Hepatocyte (in vitro differentiated cells): ENCODE data around the gene TMEM215. TPM values are rescaled to one million over a fixed set of nuclear protein-coding genes. Genes with fewer than 3 reads are reported as not detected.
"Not testable (repeated sequence)": the region's sequence is repeated elsewhere in the genome, so short reads cannot be mapped to it uniquely, and the experiment has no call there.

Experiments used
- DNase-seq: peaks from one replicate; pipeline ENCODE4 v3.0.0-alpha.2; 2016; ENCODE audit warnings: low spot score
- H2AFZ ChIP-seq: fragments of 200-600 bp; sonication (generic); 2 replicates; pipeline ENCODE4 v1.6.0; 2016; ENCODE audit warnings: antibody characterized with exemption, mild to moderate bottlenecking
- H3K27ac ChIP-seq: fragments of 200-600 bp; sonication (generic); 2 replicates; pipeline ENCODE4 v1.5.1; 2016; ENCODE audit warnings: mild to moderate bottlenecking
- H3K27me3 ChIP-seq: fragments of 200-600 bp; sonication (generic); 2 replicates; pipeline ENCODE4 v1.6.1; 2016
- H3K36me3 ChIP-seq: fragments of 200-600 bp; sonication (generic); replicated peaks from 2 replicates; pipeline ENCODE4 v1.5.1; 2016; ENCODE audit warnings: low read depth; ENCODE audit not compliant: insufficient read depth
- H3K4me1 ChIP-seq: fragments of 200-600 bp; sonication (generic); 2 replicates; pipeline ENCODE4 v1.5.1; 2016; ENCODE audit warnings: mild to moderate bottlenecking, moderate library complexity; ENCODE audit not compliant: insufficient read depth
- H3K4me2 ChIP-seq: fragments of 200-600 bp; sonication (generic); 2 replicates; pipeline ENCODE4 v1.6.0; 2016
- H3K4me3 ChIP-seq: fragments of 200-600 bp; sonication (generic); 2 replicates; pipeline ENCODE4 v1.5.1; 2016; ENCODE audit warnings: mild to moderate bottlenecking
- H3K79me2 ChIP-seq: fragments of 200-600 bp; sonication (generic); 2 replicates; pipeline ENCODE4 v1.6.0; 2017; ENCODE audit warnings: mild to moderate bottlenecking
- H3K9me2 ChIP-seq: fragments of 200-600 bp; sonication (generic); replicated peaks from 2 replicates; pipeline ENCODE4 v1.6.0; 2017; ENCODE audit warnings: mild to moderate bottlenecking; ENCODE audit not compliant: insufficient read depth
- H3K9me3 ChIP-seq: fragments of 200-600 bp; sonication (generic); 2 replicates; pipeline ENCODE4 v1.5.1; 2016; ENCODE audit warnings: low read depth, mild to moderate bottlenecking
- H4K20me1 ChIP-seq: fragments of 200-600 bp; sonication (generic); 2 replicates; pipeline ENCODE4 v1.6.0; 2016; ENCODE audit warnings: mild to moderate bottlenecking; ENCODE audit not compliant: insufficient read depth, poor library complexity, severe bottlenecking
- EZH2 ChIP-seq: fragments of 200-600 bp; sonication (generic); IDR thresholded peaks from 2 replicates; pipeline ENCODE4 v1.6.1; 2016; ENCODE audit warnings: antibody characterized with exemption, mild to moderate bottlenecking, borderline replicate concordance
- EZH2phosphoT487 ChIP-seq: fragments of 200-600 bp; sonication (generic); IDR thresholded peaks from one replicate; pipeline ENCODE4 v1.6.1; 2018; ENCODE audit warnings: antibody characterized with exemption, mild to moderate bottlenecking, low read depth, moderate library complexity; ENCODE audit not compliant: unreplicated experiment, severe bottlenecking
- WGBS: methylation state at CpG from one replicate; pipeline ENCODE4 v1.1.6; 2016; ENCODE audit warnings: low lambda C conversion rate; ENCODE audit errors: missing lambda C conversion rate; 5-methylcytosine and 5-hydroxymethylcytosine counted together
- polyA plus RNA-seq: library from polyadenylated mRNA; unstranded; fragments of >200 nt; fragmentation: Nextera tagmentation; extraction: Ambion mirVana; gene quantifications from 2 replicates; pipeline ENCODE4 v1.2.1, GENCODE V29; 2016
- total RNA-seq: library from RNA; depleted of rRNA; stranded (reverse); fragments of >200 nt; gene quantifications from 2 replicates; pipeline ENCODE4 v1.2.3, GENCODE V29; 2014
- TF ChIP-seq, protein P1 (sequence below): fragments of 200-600 bp; sonication (generic); IDR thresholded peaks from 2 replicates; pipeline ENCODE4 v1.5.1; 2016; ENCODE audit warnings: antibody characterized with exemption, mild to moderate bottlenecking; ENCODE audit not compliant: poor library complexity

TMEM215 gene
- total and polyA plus RNA-seq, 2 experiments from 2014 or later = 0.43 TPM; not detected in 1

DNA sequence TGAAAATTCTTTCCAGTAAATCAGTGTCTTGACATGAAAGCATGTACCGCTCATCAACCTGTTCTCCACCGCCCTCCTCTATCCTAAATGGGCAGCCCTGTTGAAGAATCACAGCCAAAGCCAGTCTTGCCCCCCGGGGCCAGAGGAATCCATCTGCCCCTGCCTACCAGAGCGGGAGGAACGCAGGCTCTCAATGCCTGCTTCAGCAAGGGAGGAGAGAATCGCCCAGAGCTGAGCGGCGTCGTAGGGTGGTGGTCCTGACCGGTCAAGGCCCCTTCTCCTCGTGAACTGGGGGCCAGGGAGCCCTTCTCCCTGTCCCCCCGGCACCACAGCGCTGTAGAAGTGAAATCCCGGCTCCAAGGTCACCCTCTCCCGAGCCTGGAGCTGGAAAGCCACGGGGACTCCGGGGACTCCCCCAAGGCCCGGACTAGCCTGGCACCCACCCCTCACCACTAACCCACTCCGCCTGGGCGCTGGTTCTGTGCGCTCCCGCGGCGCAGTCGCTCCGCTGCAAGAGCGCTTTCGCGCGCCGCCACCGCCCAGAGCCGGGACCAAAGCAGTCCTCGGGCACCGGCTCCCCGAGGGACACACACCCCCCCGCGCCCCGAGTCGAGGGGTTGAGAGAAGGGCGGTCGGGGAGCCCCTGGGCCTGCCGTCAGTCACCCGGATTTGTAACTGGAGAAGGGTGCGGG lies 718 bp upstream of the TMEM215 start:
- Histone ChIP-seq H3K79me2 (no peaks in the 10 kb centered on the region), H3K36me3 (no peaks in the 10 kb centered on the region), H3K4me3 (peak overlapping the region; percentile 23), H3K4me2 (peak overlapping the region; percentile 85), H3K9me2 (no peaks in the 10 kb centered on the region), H3K4me1 (no peaks in the 10 kb centered on the region), H3K27ac (no peak overlapping the region), H4K20me1 (no peaks in the 10 kb centered on the region), H2AFZ (peak overlapping the region; percentile 31), H3K27me3 (peaks cover 65% of the 10 kb centered on the region), H3K9me3 (no peaks in the 10 kb centered on the region)
- 9% methylated on average over 32 of the region's 45 CpGs for WGBS
- TF ChIP-seq, protein P1, sequence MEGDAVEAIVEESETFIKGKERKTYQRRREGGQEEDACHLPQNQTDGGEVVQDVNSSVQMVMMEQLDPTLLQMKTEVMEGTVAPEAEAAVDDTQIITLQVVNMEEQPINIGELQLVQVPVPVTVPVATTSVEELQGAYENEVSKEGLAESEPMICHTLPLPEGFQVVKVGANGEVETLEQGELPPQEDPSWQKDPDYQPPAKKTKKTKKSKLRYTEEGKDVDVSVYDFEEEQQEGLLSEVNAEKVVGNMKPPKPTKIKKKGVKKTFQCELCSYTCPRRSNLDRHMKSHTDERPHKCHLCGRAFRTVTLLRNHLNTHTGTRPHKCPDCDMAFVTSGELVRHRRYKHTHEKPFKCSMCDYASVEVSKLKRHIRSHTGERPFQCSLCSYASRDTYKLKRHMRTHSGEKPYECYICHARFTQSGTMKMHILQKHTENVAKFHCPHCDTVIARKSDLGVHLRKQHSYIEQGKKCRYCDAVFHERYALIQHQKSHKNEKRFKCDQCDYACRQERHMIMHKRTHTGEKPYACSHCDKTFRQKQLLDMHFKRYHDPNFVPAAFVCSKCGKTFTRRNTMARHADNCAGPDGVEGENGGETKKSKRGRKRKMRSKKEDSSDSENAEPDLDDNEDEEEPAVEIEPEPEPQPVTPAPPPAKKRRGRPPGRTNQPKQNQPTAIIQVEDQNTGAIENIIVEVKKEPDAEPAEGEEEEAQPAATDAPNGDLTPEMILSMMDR = no peak
- TF ChIP-seq EZH2 = peak; percentile 22
- DNase-seq = peak; percentile 7

DNA sequence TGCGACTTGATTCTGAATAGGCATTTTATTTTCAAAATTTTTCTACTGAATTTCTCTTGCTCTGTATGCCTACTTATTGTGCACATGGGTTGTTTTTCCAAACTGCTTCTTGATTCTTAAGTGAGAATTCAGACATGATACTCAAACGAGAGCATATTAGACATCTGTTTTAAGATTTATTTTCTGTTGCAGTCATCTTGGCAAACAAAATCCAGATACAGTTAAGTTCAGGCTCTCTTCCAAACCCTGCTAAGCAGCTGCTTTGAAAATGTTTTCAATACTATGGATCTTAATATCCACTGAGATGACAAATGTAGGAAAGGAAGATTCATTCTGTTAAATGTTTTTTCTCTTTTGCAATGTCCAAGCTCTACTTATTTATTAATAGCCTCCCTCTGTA lies 4.5 kb downstream of the TMEM215 start:
- H3K9me3 ChIP-seq = no peaks in the 10 kb centered on the region
- no peaks in the 10 kb centered on the region for H3K79me2 ChIP-seq
- no peaks in the 10 kb centered on the region for H3K9me2 ChIP-seq
- H3K36me3 ChIP-seq = no peaks in the 10 kb centered on the region
- H3K27me3 ChIP-seq = peaks cover 45% of the 10 kb centered on the region
- H3K4me2 ChIP-seq = no peak overlapping the region
- no peak overlapping the region for H3K27ac ChIP-seq
- DNase-seq = no peak
- no peak for TF ChIP-seq EZH2
- TF ChIP-seq, protein P1 = no peak
- TF ChIP-seq EZH2phosphoT487 = no peak
- no peaks in the 10 kb centered on the region for H4K20me1 ChIP-seq
- no peak overlapping the region for H3K4me3 ChIP-seq
- H2AFZ ChIP-seq = no peak overlapping the region
- H3K4me1 ChIP-seq = no peaks in the 10 kb centered on the region
- WGBS = 59% methylated on average over 2 of the region's 2 CpGs

DNA sequence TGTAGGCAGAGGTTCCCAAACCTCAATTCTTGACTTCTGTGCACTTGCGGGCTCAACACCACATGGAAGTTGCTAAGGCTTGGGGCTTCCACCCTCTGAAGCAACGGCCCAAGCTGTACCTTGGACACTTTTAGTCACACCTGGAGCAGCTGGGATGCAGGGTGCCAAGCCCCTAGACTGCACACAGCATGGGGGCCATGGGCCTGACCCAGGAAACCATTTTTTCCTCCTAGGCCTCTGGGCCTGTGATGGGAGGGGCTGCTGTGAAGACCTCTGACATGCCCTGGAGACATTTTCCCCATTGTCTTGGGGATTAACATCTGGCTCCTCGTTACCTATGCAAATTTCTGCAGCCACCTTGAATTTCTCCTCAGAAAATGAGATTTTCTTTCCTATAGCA lies 12.7 kb downstream of the TMEM215 start:
- H3K9me2 ChIP-seq, H4K20me1 ChIP-seq, H3K4me3 ChIP-seq, H3K27me3 ChIP-seq, H3K27ac ChIP-seq, H3K9me3 ChIP-seq, H3K4me2 ChIP-seq, H3K36me3 ChIP-seq, H3K4me1 ChIP-seq, H2AFZ ChIP-seq, DNase-seq, H3K79me2 ChIP-seq: not testable (repeated sequence)
- 62% methylated on average over 3 of the region's 3 CpGs for WGBS

DNA sequence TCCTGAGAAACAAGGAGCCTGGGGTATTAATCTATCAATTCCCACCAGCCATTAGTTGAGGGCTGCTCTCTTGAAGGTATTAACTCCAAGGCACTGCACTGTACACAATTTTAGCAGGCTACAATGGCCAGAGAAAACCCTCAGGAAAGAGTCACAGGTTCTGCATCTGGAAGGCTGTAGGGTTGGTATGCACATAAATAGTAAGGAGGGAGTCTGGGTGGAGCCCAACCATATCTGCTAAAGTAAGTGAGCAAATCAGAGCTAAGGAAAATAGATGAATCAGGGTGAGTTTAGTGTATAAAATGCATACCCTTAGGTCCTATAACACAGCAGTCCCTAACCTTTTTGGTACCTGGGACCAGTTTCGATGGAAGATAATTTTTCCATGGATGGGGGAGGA lies 18.2 kb downstream of the TMEM215 start:
- H3K9me3 ChIP-seq = peaks cover under 1% of the 10 kb centered on the region
- no peak overlapping the region for H3K4me2 ChIP-seq
- no peaks in the 10 kb centered on the region for H3K9me2 ChIP-seq
- 86% methylated on average over 1 of the region's 1 CpG for WGBS
- DNase-seq = no peak
- no peaks in the 10 kb centered on the region for H3K4me1 ChIP-seq
- H3K27ac ChIP-seq = no peak overlapping the region
- no peaks in the 10 kb centered on the region for H3K36me3 ChIP-seq
- H2AFZ ChIP-seq = no peak overlapping the region
- no peak for TF ChIP-seq EZH2
- TF ChIP-seq EZH2phosphoT487 = no peak
- TF ChIP-seq, protein P1 = no peak
- H3K4me3 ChIP-seq = no peak overlapping the region
- no peaks in the 10 kb centered on the region for H3K27me3 ChIP-seq
- no peaks in the 10 kb centered on the region for H4K20me1 ChIP-seq
- H3K79me2 ChIP-seq = no peaks in the 10 kb centered on the region
